GM23248 (cell line): ENCODE data around the gene RHBDF2.

ENCODE experiments used
- EZH2 ChIP-seq: fragments of 200-600 bp; sonication (generic); IDR thresholded peaks from 2 replicates; pipeline ENCODE4 v1.6.1; 2018; ENCODE audit warnings: antibody characterized with exemption, mild to moderate bottlenecking; ENCODE audit not compliant: insufficient read depth, poor library complexity, severe bottlenecking
- EZH2phosphoT487 ChIP-seq: fragments of 200-600 bp; sonication (generic); IDR thresholded peaks from 2 replicates; pipeline ENCODE4 v1.6.1; 2018; ENCODE audit warnings: antibody characterized with exemption, moderate library complexity, mild to moderate bottlenecking, low read depth; ENCODE audit not compliant: insufficient read depth

- TF ChIP-seq EZH2phosphoT487 = no peak
- no peak for TF ChIP-seq EZH2
Observed at GRCh38 chr17:76478730-76479514, 22.3 kb downstream of the RHBDF2 start.
